SHP77 treated with DMSO at 0.1 percent for 48 hours (cell line): ENCODE data around the gene ATP6V0E2.

Source experiments
- DNase-seq: peaks from one replicate; lab custom pipeline; 2025; lab: John Stamatoyannopoulos, UW

ATP6V0E2 gene

GRCh38 chr7:149838992-149839408 lies 34.8 kb upstream of the ATP6V0E2 start:
- DNase-seq = peak; percentile 6

- no peak for DNase-seq
Measured at GRCh38 chr7:149839933-149840332, 33.8 kb upstream of the ATP6V0E2 start.

- DNase-seq = no peak
Measured at GRCh38 chr7:149843566-149843965, 30.2 kb upstream of the ATP6V0E2 start.

- no peak for DNase-seq
Measured at GRCh38 chr7:149844445-149844844, 29.3 kb upstream of the ATP6V0E2 start.

GRCh38 chr7:149845257-149845980 lies 28.4 kb upstream of the ATP6V0E2 start:
- no peak for DNase-seq

GRCh38 chr7:149846021-149846420 lies 27.7 kb upstream of the ATP6V0E2 start:
- DNase-seq = no peak

- DNase-seq = no peak
Measured at GRCh38 chr7:149846436-149847046, 27.2 kb upstream of the ATP6V0E2 start.

- DNase-seq = no peak
Measured at GRCh38 chr7:149849174-149849573, 24.6 kb upstream of the ATP6V0E2 start.

GRCh38 chr7:149850007-149850594 lies 23.7 kb upstream of the ATP6V0E2 start:
- no peak for DNase-seq

- no peak for DNase-seq
Measured at GRCh38 chr7:149850716-149851115, 23.1 kb upstream of the ATP6V0E2 start.

- no peak for DNase-seq
Measured at GRCh38 chr7:149851449-149851848, 22.3 kb upstream of the ATP6V0E2 start.

GRCh38 chr7:149853157-149853556 lies 20.6 kb upstream of the ATP6V0E2 start:
- DNase-seq = no peak

GRCh38 chr7:149854611-149855360 lies 19.0 kb upstream of the ATP6V0E2 start:
- peak; percentile 63 for DNase-seq

- no peak for DNase-seq
Measured at GRCh38 chr7:149855361-149856305, 18.1 kb upstream of the ATP6V0E2 start.

GRCh38 chr7:149856583-149856982 lies 17.2 kb upstream of the ATP6V0E2 start:
- no peak for DNase-seq

- DNase-seq = no peak
Measured at GRCh38 chr7:149859369-149859768, 14.4 kb upstream of the ATP6V0E2 start.

GRCh38 chr7:149859876-149860275 lies 13.9 kb upstream of the ATP6V0E2 start:
- no peak for DNase-seq

GRCh38 chr7:149860821-149861727 lies 12.7 kb upstream of the ATP6V0E2 start:
- no peak for DNase-seq

GRCh38 chr7:149861728-149862045 lies 12.1 kb upstream of the ATP6V0E2 start:
- no peak for DNase-seq

- no peak for DNase-seq
Measured at GRCh38 chr7:149862156-149862555, 11.6 kb upstream of the ATP6V0E2 start.

- DNase-seq = no peak
Measured at GRCh38 chr7:149863500-149863899, 10.3 kb upstream of the ATP6V0E2 start.
